Liver (tissue), 3 donors: ENCODE measurements around the gene TRPM1.

Experiments used
- CTCF ChIP-seq: fragments of 150-350 bp; IDR thresholded peaks from 2 replicates; pipeline ENCODE4 v1.5.1; 2017; ENCODE audit warnings: improper control_type of control experiment, low read depth, low read length; ENCODE audit not compliant: missing input control
- MAX ChIP-seq: IDR thresholded peaks from 2 replicates; pipeline ENCODE4 v1.6.1; 2016; ENCODE audit warnings: antibody characterized with exemption
- RXRA ChIP-seq, 2 donors: IDR thresholded peaks; 2 replicates each; pipeline ENCODE4 v1.6.1; 2017 to 2018; ENCODE audit warnings: antibody characterized with exemption in 2 of 2, mild to moderate bottlenecking in 1 of 2
- TAF1 ChIP-seq: conservative IDR thresholded peaks from 2 replicates; pipeline ENCODE4 v1.6.1; 2016; ENCODE audit warnings: antibody characterized with exemption, mild to moderate bottlenecking
- YY1 ChIP-seq: IDR thresholded peaks from 2 replicates; pipeline ENCODE4 v1.6.1; 2016; ENCODE audit warnings: antibody characterized with exemption, mild to moderate bottlenecking
- donor health status: healthy.
- donor health status: healthy.

GRCh38 chr15:31141792-31142191 lies 40.3 kb upstream of the TRPM1 start:
- TF ChIP-seq MAX (no peak), CTCF (no peak), YY1 (no peak), TAF1 (no peak), RXRA (IDR thresholded peaks at IDR 0.05) (no peak)
